ENCODE data around the gene CNGA3. TPM values are rescaled to one million over a fixed set of nuclear protein-coding genes. Genes with fewer than 3 reads are reported as not detected.

The CNGA3 gene
- total and polyA plus RNA-seq, 2 experiments from 2014 or later: not detected

GRCh38 chr2:98379311-98380202, 33.3 kb downstream of the CNGA3 start:
- Mint-ChIP-seq H3K4me3 (no peak overlapping the region), H3K27ac (no peak overlapping the region), H3K4me1 (peaks cover 9% of the 10 kb centered on the region; the same call in 2 of the 3 replicates), H3K9me3 (no peaks in the 10 kb centered on the region; the same call in 2 of the 3 replicates), H3K36me3 (ENCODE audit: low read depth) (no peaks in the 10 kb centered on the region), H3K27me3 (ENCODE audit: insufficient read depth, low read depth, poor library complexity) (peaks cover 5% of the 10 kb centered on the region)
- no peak for ATAC-seq
- H2AFZ ChIP-seq: peak overlapping the region; percentile 47; the same call in 1 of the 2 replicates
- no peak for DNase-seq (ENCODE audit: low spot score)
- H3K36me3 ChIP-seq (ENCODE audit: insufficient read depth): no peaks in the 10 kb centered on the region
- H3K4me1 ChIP-seq (ENCODE audit: insufficient read depth): peaks cover 1% of the 10 kb centered on the region; the same call in 1 of the 2 replicates
- no peak for TF ChIP-seq ETS1 (IDR thresholded peaks at IDR 0.05)
- TF ChIP-seq CREB1 (CRISPR knock-in tag; IDR thresholded peaks at IDR 0.05; ENCODE audit: low read depth): no peak
- TF ChIP-seq, protein P1, sequence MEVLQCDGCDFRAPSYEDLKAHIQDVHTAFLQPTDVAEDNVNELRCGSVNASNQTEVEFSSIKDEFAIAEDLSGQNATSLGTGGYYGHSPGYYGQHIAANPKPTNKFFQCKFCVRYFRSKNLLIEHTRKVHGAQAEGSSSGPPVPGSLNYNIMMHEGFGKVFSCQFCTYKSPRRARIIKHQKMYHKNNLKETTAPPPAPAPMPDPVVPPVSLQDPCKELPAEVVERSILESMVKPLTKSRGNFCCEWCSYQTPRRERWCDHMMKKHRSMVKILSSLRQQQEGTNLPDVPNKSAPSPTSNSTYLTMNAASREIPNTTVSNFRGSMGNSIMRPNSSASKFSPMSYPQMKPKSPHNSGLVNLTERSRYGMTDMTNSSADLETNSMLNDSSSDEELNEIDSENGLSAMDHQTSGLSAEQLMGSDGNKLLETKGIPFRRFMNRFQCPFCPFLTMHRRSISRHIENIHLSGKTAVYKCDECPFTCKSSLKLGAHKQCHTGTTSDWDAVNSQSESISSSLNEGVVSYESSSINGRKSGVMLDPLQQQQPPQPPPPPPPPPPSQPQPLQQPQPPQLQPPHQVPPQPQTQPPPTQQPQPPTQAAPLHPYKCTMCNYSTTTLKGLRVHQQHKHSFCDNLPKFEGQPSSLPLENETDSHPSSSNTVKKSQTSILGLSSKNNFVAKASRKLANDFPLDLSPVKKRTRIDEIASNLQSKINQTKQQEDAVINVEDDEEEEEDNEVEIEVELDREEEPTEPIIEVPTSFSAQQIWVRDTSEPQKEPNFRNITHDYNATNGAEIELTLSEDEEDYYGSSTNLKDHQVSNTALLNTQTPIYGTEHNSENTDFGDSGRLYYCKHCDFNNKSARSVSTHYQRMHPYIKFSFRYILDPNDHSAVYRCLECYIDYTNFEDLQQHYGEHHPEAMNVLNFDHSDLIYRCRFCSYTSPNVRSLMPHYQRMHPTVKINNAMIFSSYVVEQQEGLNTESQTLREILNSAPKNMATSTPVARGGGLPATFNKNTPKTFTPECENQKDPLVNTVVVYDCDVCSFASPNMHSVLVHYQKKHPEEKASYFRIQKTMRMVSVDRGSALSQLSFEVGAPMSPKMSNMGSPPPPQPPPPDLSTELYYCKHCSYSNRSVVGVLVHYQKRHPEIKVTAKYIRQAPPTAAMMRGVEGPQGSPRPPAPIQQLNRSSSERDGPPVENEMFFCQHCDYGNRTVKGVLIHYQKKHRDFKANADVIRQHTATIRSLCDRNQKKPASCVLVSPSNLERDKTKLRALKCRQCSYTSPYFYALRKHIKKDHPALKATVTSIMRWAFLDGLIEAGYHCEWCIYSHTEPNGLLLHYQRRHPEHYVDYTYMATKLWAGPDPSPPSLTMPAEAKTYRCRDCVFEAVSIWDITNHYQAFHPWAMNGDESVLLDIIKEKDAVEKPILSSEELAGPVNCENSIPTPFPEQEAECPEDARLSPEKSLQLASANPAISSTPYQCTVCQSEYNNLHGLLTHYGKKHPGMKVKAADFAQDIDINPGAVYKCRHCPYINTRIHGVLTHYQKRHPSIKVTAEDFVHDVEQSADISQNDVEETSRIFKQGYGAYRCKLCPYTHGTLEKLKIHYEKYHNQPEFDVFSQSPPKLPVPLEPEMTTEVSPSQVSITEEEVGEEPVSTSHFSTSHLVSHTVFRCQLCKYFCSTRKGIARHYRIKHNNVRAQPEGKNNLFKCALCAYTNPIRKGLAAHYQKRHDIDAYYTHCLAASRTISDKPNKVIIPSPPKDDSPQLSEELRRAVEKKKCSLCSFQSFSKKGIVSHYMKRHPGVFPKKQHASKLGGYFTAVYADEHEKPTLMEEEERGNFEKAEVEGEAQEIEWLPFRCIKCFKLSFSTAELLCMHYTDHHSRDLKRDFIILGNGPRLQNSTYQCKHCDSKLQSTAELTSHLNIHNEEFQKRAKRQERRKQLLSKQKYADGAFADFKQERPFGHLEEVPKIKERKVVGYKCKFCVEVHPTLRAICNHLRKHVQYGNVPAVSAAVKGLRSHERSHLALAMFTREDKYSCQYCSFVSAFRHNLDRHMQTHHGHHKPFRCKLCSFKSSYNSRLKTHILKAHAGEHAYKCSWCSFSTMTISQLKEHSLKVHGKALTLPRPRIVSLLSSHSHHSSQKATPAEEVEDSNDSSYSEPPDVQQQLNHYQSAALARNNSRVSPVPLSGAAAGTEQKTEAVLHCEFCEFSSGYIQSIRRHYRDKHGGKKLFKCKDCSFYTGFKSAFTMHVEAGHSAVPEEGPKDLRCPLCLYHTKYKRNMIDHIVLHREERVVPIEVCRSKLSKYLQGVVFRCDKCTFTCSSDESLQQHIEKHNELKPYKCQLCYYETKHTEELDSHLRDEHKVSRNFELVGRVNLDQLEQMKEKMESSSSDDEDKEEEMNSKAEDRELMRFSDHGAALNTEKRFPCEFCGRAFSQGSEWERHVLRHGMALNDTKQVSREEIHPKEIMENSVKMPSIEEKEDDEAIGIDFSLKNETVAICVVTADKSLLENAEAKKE (CRISPR knock-in tag; IDR thresholded peaks at IDR 0.05): no peak
- TF ChIP-seq NANOG (IDR thresholded peaks at IDR 0.05; ENCODE audit: borderline replicate concordance): no peak
- TF ChIP-seq REST (IDR thresholded peaks at IDR 0.05; ENCODE audit: unreplicated experiment): no peak
- TF ChIP-seq EZH2phosphoT487 (IDR thresholded peaks at IDR 0.05; ENCODE audit: unreplicated experiment): no peak
- no peak for TF ChIP-seq JUNB (IDR thresholded peaks at IDR 0.05; ENCODE audit: unreplicated experiment)
- no peak for TF ChIP-seq EZH2 (IDR thresholded peaks at IDR 0.05; ENCODE audit: low read depth, unreplicated experiment)
- TF ChIP-seq ZNF331 (CRISPR knock-in tag; IDR thresholded peaks at IDR 0.05; ENCODE audit: low read depth): no peak
- TF ChIP-seq CTCF (conservative IDR thresholded peaks at IDR 0.05; ENCODE audit: low read depth in 2 of 2): no peak
- TF ChIP-seq ZNF114 (CRISPR knock-in tag; IDR thresholded peaks at IDR 0.05): no peak
- no peak for TF ChIP-seq STAT1 (IDR thresholded peaks at IDR 0.05; ENCODE audit: unreplicated experiment)
- no peak for TF ChIP-seq POLR2AphosphoS5 (IDR thresholded peaks at IDR 0.05; ENCODE audit: low read depth)
- no peak overlapping the region for H3K4me2 ChIP-seq
- no peaks in the 10 kb centered on the region for H3K27me3 ChIP-seq (ENCODE audit: insufficient read depth)
- no peaks in the 10 kb centered on the region for H3F3A ChIP-seq (replicated peaks; ENCODE audit: low read depth)
- H4K20me1 ChIP-seq (replicated peaks; ENCODE audit: insufficient read depth): 0 out of 2 replicates have a peak, but pooled peaks cover 3% of the 10 kb centered on the region
- no peaks in the 10 kb centered on the region for H3K9me2 ChIP-seq (ENCODE audit: insufficient read depth)
- H3K27ac ChIP-seq (ENCODE audit: low read depth): no peak overlapping the region
- no peak overlapping the region for H3K4me3 ChIP-seq
- H3K79me2 ChIP-seq (replicated peaks; ENCODE audit: insufficient read depth): no peaks in the 10 kb centered on the region

Measured in GM23338 (cell line).